ENCODE measurements around the gene KIF20A.

- TF ChIP-seq CTCF (IDR thresholded peaks at IDR 0.05), result no peak
- TF ChIP-seq EP300 (IDR thresholded peaks at IDR 0.05), result no peak
- no peak for TF ChIP-seq POLR2A (IDR thresholded peaks at IDR 0.05)
Observed at GRCh38 chr5:138224712-138225111, 45.8 kb downstream of the KIF20A start.

All from tibial nerve (tissue), 4 donors.